GM12878 (cell line): Measurements from ENCODE around the gene CHCHD6. TPM values are rescaled to one million over a fixed set of nuclear protein-coding genes. Genes with fewer than 3 reads are reported as not detected.

Source experiments
- ATAC-seq: fragments of 200-7000 bp; cut with Tn5 transposase; 3 replicates; pipeline ENCODE4 v1.9.1; 2020; ENCODE audit warnings: mild to moderate bottlenecking, moderate library complexity
- BruUV-seq: library from RNA; stranded (reverse); fragments of 400-500 nt; replicated peaks from 2 replicates; lab custom pipeline; 2021; lab: Mats Ljungman, UMichigan
- CTCF ChIA-PET: fragments of 300-600 bp; sonication (Branson Sonifier 250); formaldehyde crosslinking; extraction: SDS; loops from one replicate; lab custom pipeline; 2021; ENCODE audit warnings: inconsistent platforms; lab: Yijun Ruan, JAX
- POLR2A ChIA-PET: fragments of 350-600 bp; formaldehyde crosslinking; extraction: SDS; loops from one replicate; lab custom pipeline; 2021; ENCODE audit warnings: inconsistent platforms; lab: Charles Lee
- RAD21 ChIA-PET: fragments of 300-600 bp; sonication (Branson Sonifier 250); formaldehyde crosslinking; loops from one replicate; lab custom pipeline; 2023; ENCODE audit warnings: antibody characterized with exemption; ENCODE audit not compliant: unreplicated experiment; lab: Charles Lee
- SMC1A ChIA-PET: fragments of 300-600 bp; sonication (Branson Sonifier 250); formaldehyde crosslinking; loops from one replicate; lab custom pipeline; 2023; ENCODE audit not compliant: unreplicated experiment, uncharacterized antibody; lab: Charles Lee
- DNase-seq: peaks from one replicate; pipeline ENCODE4 v3.0.0-alpha.2; 2011; ENCODE audit warnings: low read depth, low spot score
- FAIRE-seq: peaks from 3 replicates; lab custom pipeline; 2011; peaks lifted over from hg19 to GRCh38; lab: Jason Lieb, UNC
- H2AFZ ChIP-seq: 2 replicates; pipeline ENCODE4 v1.6.0; 2011; ENCODE audit warnings: low read depth, low read length, control low read depth; ENCODE audit not compliant: control insufficient read depth
- H3K27ac ChIP-seq: 2 replicates; pipeline ENCODE4 v1.5.1; 2011; ENCODE audit warnings: control low read depth; ENCODE audit not compliant: control insufficient read depth, insufficient read depth
- H3K27me3 ChIP-seq, 2 experiments: replicated peaks in 1 of 2; 2 replicates each; pipeline versions ENCODE4 v1.6.0 to v1.6.1; 2011; ENCODE audit warnings: low read length in 1 of 2; ENCODE audit not compliant: control insufficient read depth in 2 of 2, insufficient read depth in 2 of 2
- H3K36me3 ChIP-seq, 2 experiments: 2 replicates each; pipeline ENCODE4 v1.5.1; 2011; ENCODE audit warnings: low read length in 1 of 2; ENCODE audit not compliant: control insufficient read depth in 2 of 2, insufficient read depth in 2 of 2
- H3K4me1 ChIP-seq: 2 replicates; pipeline ENCODE4 v1.6.1; 2011; ENCODE audit warnings: mild to moderate bottlenecking, low read length, moderate library complexity, mixed read lengths; ENCODE audit not compliant: control insufficient read depth, insufficient read depth
- H3K4me2 ChIP-seq: 2 replicates; pipeline ENCODE4 v1.6.0; 2011; ENCODE audit warnings: control low read depth; ENCODE audit not compliant: control insufficient read depth, insufficient read depth
- H3K4me3 ChIP-seq: fragments of 200-600 bp; sonication (generic); 2 replicates; pipeline ENCODE4 v1.5.1; 2016
- H3K79me2 ChIP-seq: 2 replicates; pipeline ENCODE4 v1.6.0; 2011; ENCODE audit warnings: low read length; ENCODE audit not compliant: control insufficient read depth, insufficient read depth
- H3K9ac ChIP-seq: 2 replicates; pipeline ENCODE4 v1.8.0; 2011; ENCODE audit warnings: low read length, control low read depth, mixed read lengths; ENCODE audit not compliant: control insufficient read depth, insufficient read depth
- H3K9me3 ChIP-seq: replicated peaks from 3 replicates; pipeline ENCODE4 v1.5.1; 2011; ENCODE audit warnings: mild to moderate bottlenecking, low read length; ENCODE audit not compliant: control insufficient read depth, insufficient read depth
- H4K20me1 ChIP-seq: 2 replicates; pipeline ENCODE4 v1.6.0; 2011; ENCODE audit not compliant: control insufficient read depth, insufficient read depth
- CREM ChIP-seq: IDR thresholded peaks from 2 replicates; pipeline ENCODE4 v1.6.1; 2014; ENCODE audit warnings: antibody characterized with exemption, low read depth
- E2F4 ChIP-seq: IDR thresholded peaks from 2 replicates; pipeline ENCODE4 v1.6.1; 2012; ENCODE audit warnings: low read depth, low read length, improper control_type of control experiment
- GATAD2B ChIP-seq: fragments of 450-650 bp; conservative IDR thresholded peaks from 2 replicates; pipeline ENCODE4 v1.6.1; 2017; ENCODE audit warnings: low read depth, mild to moderate bottlenecking, moderate library complexity
- RAD21 ChIP-seq: IDR thresholded peaks from 2 replicates; pipeline ENCODE4 v1.6.1; 2011; ENCODE audit warnings: mild to moderate bottlenecking, low read depth, low read length, moderate library complexity; ENCODE audit not compliant: insufficient read depth
- SIX5 ChIP-seq: IDR thresholded peaks from 2 replicates; pipeline ENCODE4 v1.6.1; 2011; ENCODE audit warnings: mild to moderate bottlenecking, low read depth, low read length, moderate library complexity; ENCODE audit not compliant: severe bottlenecking
- SKIL ChIP-seq: fragments of 450-650 bp; IDR thresholded peaks from 2 replicates; pipeline ENCODE4 v1.6.1; 2017; ENCODE audit warnings: mild to moderate bottlenecking, low read depth, inconsistent platforms; ENCODE audit not compliant: poor library complexity, severe bottlenecking
- SRF ChIP-seq, 2 experiments: IDR thresholded peaks; 2 replicates each; pipeline ENCODE4 v1.6.1; 2011; ENCODE audit warnings: low read depth in 2 of 2, low read length in 2 of 2, mild to moderate bottlenecking in 1 of 2, moderate library complexity in 1 of 2
- SUPT20H ChIP-seq: IDR thresholded peaks from 2 replicates; pipeline ENCODE4 v1.6.1; 2011; ENCODE audit warnings: low read depth, mild to moderate bottlenecking, low read length, moderate library complexity, borderline replicate concordance; ENCODE audit not compliant: control insufficient read depth
- WGBS: methylation state at CpG from one replicate; pipeline ENCODE4 v1.1.6; 2016; ENCODE audit warnings: low lambda C conversion rate; ENCODE audit not compliant: insufficient replicate concordance, insufficient coverage; ENCODE audit errors: missing lambda C conversion rate; 5-methylcytosine and 5-hydroxymethylcytosine counted together
- in situ Hi-C: fragments of 300-500 bp; cut with MboI; formaldehyde crosslinking; loops from 9 replicates; pipeline ENCODE4 v1.14.3; 2018; ENCODE audit warnings: mixed read lengths
- intact Hi-C: fragments of 100-400 bp; cut with micrococcal nuclease; formaldehyde crosslinking; loops from one replicate; pipeline ENCODE4 v1.14.2; 2022; ENCODE audit not compliant: unreplicated experiment
- polyA plus RNA-seq, 11 experiments: library from polyadenylated mRNA; depleted of rRNA in 4 of 11; unstranded in 6 of 11; stranded (reverse) in 5 of 11; fragments of >200 nt; fragmentation: Nextera tagmentation in 4 of 11; fragmentation: Illumina TruSeq in 1 of 11; extraction: Ambion mirVana in 4 of 11; extraction: Trizol in 1 of 11; gene quantifications; 1 replicate in 1 of 11; 2 replicates in 10 of 11; pipeline versions ENCODE4 v1.2.1 to v1.2.3, GENCODE V29; 2011 to 2016; ENCODE audit warnings: inconsistent platforms in 2 of 11, missing spikeins in 2 of 11, low read depth in 1 of 11
- total RNA-seq, 4 experiments: library from RNA; depleted of rRNA in 3 of 4; stranded (reverse); fragments of >200 nt in 3 of 4; fragmentation: Illumina TruSeq in 1 of 4; extraction: Trizol in 1 of 4; gene quantifications; 2 replicates each; pipeline versions ENCODE4 v1.2.1 to v1.2.3, GENCODE V29; 2013 to 2021
- TF ChIP-seq, protein P1 (sequence below): fragments of 450-650 bp; IDR thresholded peaks from 2 replicates; pipeline ENCODE4 v1.6.1; 2017; ENCODE audit warnings: low read depth, mild to moderate bottlenecking, moderate library complexity
- TF ChIP-seq, protein P2 (sequence below): fragments of 450-650 bp; formaldehyde crosslinking; IDR thresholded peaks from 2 replicates; pipeline ENCODE4 v1.4.0; 2020; ENCODE audit warnings: mild to moderate bottlenecking, moderate library complexity

The CHCHD6 gene
- total and polyA plus RNA-seq, 10 of the 15 experiments (the other 5 are each of a cell fraction or from before 2014, with no cell fraction given): 2.7 to 16.7 (median 12.3) TPM

DNA sequence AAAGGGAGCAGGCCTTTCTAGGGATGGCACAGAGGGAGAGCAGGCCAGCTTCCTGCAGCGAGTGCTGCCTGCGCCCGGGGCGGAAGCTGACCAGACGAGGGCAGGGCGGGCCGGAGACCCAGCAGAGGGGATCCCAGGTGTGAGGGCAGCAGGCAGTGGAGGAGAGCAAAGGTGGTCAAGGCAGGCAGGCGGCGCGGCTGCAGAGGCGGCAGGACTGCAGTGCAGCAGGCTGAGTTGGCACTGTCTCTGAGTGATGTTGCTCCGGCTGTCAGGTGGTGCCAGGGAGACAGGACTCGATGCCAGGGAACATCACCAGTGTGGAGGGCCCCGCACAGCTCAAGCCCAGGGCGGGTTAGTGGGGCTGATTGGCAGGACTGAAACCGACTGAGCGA is 256.6 kb downstream of the CHCHD6 start:
- ATAC-seq (no peak), DNase-seq (no peak), FAIRE-seq (no peak)
- ChIA-PET RAD21 (no interaction called here), CTCF (no interaction called here), POLR2A (no interaction called here), SMC1A (interaction anchor here (1.0 kb wide), 1 partner anchor 9 kb away, joined by 4 read pairs; no protein-coding TSS in a partner anchor)
- Histone ChIP-seq H3K36me3 (no peaks in the 10 kb centered on the region; a peak in 2 of 4 replicates), H4K20me1 (no peaks in the 10 kb centered on the region), H3K79me2 (no peaks in the 10 kb centered on the region), H3K4me3 (no peak overlapping the region), H2AFZ (no peak overlapping the region), H3K9me3 (no peaks in the 10 kb centered on the region), H3K4me2 (0 out of 2 replicates have a peak overlapping the region, but pooled peaks have one; percentile 33), H3K4me1 (peaks cover 13% of the 10 kb centered on the region), H3K9ac (no peak overlapping the region), H3K27ac (no peak overlapping the region), H3K27me3 (no peaks in the 10 kb centered on the region)
- WGBS: 86% methylated on average over 17 of the region's 17 CpGs
- intact Hi-C loops (no loop called here), in situ Hi-C loops (no loop called here)
- no TSS peak for BruUV-seq
- TF ChIP-seq SRF (IDR thresholded peaks at IDR 0.05; ENCODE audit: low read depth in 2 of 2, low read length in 2 of 2) (no peak), RAD21 (no peak), GATAD2B (no peak), SIX5 (no peak), CREM (no peak), SKIL (no peak), E2F4 (no peak), SUPT20H (no peak)
- TF ChIP-seq, protein P1, sequence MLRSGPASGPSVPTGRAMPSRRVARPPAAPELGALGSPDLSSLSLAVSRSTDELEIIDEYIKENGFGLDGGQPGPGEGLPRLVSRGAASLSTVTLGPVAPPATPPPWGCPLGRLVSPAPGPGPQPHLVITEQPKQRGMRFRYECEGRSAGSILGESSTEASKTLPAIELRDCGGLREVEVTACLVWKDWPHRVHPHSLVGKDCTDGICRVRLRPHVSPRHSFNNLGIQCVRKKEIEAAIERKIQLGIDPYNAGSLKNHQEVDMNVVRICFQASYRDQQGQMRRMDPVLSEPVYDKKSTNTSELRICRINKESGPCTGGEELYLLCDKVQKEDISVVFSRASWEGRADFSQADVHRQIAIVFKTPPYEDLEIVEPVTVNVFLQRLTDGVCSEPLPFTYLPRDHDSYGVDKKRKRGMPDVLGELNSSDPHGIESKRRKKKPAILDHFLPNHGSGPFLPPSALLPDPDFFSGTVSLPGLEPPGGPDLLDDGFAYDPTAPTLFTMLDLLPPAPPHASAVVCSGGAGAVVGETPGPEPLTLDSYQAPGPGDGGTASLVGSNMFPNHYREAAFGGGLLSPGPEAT: no peak
- TF ChIP-seq, protein P2, sequence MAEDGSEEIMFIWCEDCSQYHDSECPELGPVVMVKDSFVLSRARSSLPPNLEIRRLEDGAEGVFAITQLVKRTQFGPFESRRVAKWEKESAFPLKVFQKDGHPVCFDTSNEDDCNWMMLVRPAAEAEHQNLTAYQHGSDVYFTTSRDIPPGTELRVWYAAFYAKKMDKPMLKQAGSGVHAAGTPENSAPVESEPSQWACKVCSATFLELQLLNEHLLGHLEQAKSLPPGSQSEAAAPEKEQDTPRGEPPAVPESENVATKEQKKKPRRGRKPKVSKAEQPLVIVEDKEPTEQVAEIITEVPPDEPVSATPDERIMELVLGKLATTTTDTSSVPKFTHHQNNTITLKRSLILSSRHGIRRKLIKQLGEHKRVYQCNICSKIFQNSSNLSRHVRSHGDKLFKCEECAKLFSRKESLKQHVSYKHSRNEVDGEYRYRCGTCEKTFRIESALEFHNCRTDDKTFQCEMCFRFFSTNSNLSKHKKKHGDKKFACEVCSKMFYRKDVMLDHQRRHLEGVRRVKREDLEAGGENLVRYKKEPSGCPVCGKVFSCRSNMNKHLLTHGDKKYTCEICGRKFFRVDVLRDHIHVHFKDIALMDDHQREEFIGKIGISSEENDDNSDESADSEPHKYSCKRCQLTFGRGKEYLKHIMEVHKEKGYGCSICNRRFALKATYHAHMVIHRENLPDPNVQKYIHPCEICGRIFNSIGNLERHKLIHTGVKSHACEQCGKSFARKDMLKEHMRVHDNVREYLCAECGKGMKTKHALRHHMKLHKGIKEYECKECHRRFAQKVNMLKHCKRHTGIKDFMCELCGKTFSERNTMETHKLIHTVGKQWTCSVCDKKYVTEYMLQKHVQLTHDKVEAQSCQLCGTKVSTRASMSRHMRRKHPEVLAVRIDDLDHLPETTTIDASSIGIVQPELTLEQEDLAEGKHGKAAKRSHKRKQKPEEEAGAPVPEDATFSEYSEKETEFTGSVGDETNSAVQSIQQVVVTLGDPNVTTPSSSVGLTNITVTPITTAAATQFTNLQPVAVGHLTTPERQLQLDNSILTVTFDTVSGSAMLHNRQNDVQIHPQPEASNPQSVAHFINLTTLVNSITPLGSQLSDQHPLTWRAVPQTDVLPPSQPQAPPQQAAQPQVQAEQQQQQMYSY: no peak
